Mucosa of rectum (tissue), 2 donors: ENCODE measurements around the gene RICTOR.

Source experiments
- H3K27ac ChIP-seq, 2 donors: one replicate each; pipeline ENCODE4 v1.7.0; 2013; ENCODE audit warnings: inconsistent platforms in 2 of 2, low read depth in 2 of 2, low read length in 2 of 2
- H3K27me3 ChIP-seq, 2 donors: one replicate each; pipeline ENCODE4 v1.7.0; 2013; ENCODE audit warnings: low read length in 2 of 2; ENCODE audit not compliant: control insufficient read depth in 2 of 2, insufficient read depth in 2 of 2
- H3K36me3 ChIP-seq, 2 donors: one replicate each; pipeline ENCODE4 v1.7.0; 2013; ENCODE audit warnings: low read length in 2 of 2; ENCODE audit not compliant: control insufficient read depth in 2 of 2, insufficient read depth in 2 of 2
- H3K4me1 ChIP-seq, 2 donors: one replicate each; pipeline ENCODE4 v1.7.0; 2013; ENCODE audit warnings: low read length in 2 of 2, mild to moderate bottlenecking in 1 of 2; ENCODE audit not compliant: control insufficient read depth in 2 of 2, insufficient read depth in 2 of 2
- H3K4me3 ChIP-seq, 2 donors: one replicate each; pipeline ENCODE4 v1.7.0; 2013; ENCODE audit warnings: low read length in 2 of 2
- H3K9ac ChIP-seq, 2 donors: one replicate each; pipeline ENCODE4 v1.7.0; 2013; ENCODE audit warnings: low read length in 2 of 2, low read depth in 1 of 2, mild to moderate bottlenecking in 1 of 2
- H3K9me3 ChIP-seq, 2 donors: one replicate each; pipeline ENCODE4 v1.7.0; 2013; ENCODE audit warnings: low read length in 2 of 2; ENCODE audit not compliant: control insufficient read depth in 2 of 2
- donor health status: healthy.
- donor health status: Normal muscosa, but diverticular disease.

RICTOR gene

GRCh38 chr5:39074017-39074814, at the start of gene RICTOR:
Gene RICTOR (minus strand): TSS chr5:39074399. CDS start chr5:39074377, 22 bp downstream.
- peak within 1 kb of the TSS; percentile 97 to 99 for H3K27ac ChIP-seq
- peak within 1 kb of the TSS; percentile 79 to 96 for H3K9ac ChIP-seq
- H3K4me3 ChIP-seq = peak within 1 kb of the TSS; percentile 93 to 96
- no peaks in the 10 kb centered on the region for H3K27me3 ChIP-seq
- H3K36me3 ChIP-seq = no peaks in the 10 kb centered on the region
- H3K9me3 ChIP-seq = no peaks in the 10 kb centered on the region
- H3K4me1 ChIP-seq = peaks cover 5 to 9% of the 10 kb centered on the region in 2 donors

DNA sequence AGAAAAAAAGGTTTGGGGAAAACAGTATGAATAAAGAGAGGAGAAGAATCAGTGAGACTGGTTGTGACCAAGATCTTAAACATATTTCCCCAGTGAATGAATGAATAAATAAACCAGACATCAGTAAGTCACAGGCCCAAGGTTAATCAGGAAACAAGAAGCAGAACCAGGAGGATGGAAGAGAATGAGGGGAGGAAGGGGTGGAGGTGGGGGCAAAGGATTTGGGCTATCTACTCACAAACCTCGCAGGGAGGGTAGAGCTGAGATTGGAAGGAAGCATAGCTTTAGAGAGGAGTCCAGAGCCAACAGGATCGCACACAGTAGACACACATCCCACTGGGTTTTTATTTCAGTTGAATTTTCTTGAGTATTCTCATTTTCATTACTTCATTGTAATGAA, 47.7 kb upstream of the RICTOR start:
- no peaks in the 10 kb centered on the region for H3K4me1 ChIP-seq
- no peak overlapping the region for H3K27ac ChIP-seq
- H3K9ac ChIP-seq = no peak overlapping the region
- no peaks in the 10 kb centered on the region for H3K9me3 ChIP-seq
- H3K27me3 ChIP-seq = no peaks in the 10 kb centered on the region
- H3K4me3 ChIP-seq = no peak overlapping the region
- no peaks in the 10 kb centered on the region for H3K36me3 ChIP-seq

- Histone ChIP-seq H3K4me3 (no peak overlapping the region), H3K9ac (no peak overlapping the region), H3K27ac (no peak overlapping the region), H3K36me3 (no peaks in the 10 kb centered on the region), H3K9me3 (no peaks in the 10 kb centered on the region), H3K27me3 (no peaks in the 10 kb centered on the region), H3K4me1 (no peaks in the 10 kb centered on the region)
These were observed 47.1 kb upstream of the RICTOR start for GRCh38 chr5:39121315-39121714.

DNA sequence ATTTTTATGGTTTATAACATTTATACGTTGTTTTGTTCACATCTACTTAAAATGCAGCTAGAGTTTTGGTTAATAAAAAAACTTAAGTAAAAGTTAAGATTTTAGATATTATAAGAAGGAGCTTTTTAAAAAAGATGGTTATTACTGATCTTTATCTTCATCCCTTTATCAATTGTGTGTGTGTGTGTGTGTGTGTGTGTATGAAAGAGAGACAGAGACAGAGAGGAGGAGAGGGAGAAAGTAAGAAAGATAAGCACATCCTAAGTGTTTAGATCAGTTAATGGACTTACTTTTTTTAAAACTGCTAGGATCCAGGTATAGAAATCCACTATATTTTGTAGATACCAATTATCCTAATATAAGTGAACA, 45.8 kb upstream of the RICTOR start:
- Histone ChIP-seq H3K4me1 (no peaks in the 10 kb centered on the region), H3K36me3 (no peaks in the 10 kb centered on the region), H3K27ac (no peak overlapping the region), H3K9me3 (no peaks in the 10 kb centered on the region), H3K27me3 (no peaks in the 10 kb centered on the region), H3K9ac (no peak overlapping the region), H3K4me3 (no peak overlapping the region)

- Histone ChIP-seq H3K9me3 (no peaks in the 10 kb centered on the region), H3K9ac (no peak overlapping the region), H3K27me3 (no peaks in the 10 kb centered on the region), H3K4me3 (no peak overlapping the region), H3K4me1 (no peaks in the 10 kb centered on the region), H3K27ac (no peak overlapping the region), H3K36me3 (no peaks in the 10 kb centered on the region)
These were observed 45.3 kb upstream of the RICTOR start for GRCh38 chr5:39119404-39120051.

GRCh38 chr5:39118638-39119037, 44.4 kb upstream of the RICTOR start:
- no peak overlapping the region for H3K27ac ChIP-seq
- H3K4me3 ChIP-seq = no peak overlapping the region
- no peaks in the 10 kb centered on the region for H3K9me3 ChIP-seq
- no peaks in the 10 kb centered on the region for H3K4me1 ChIP-seq
- H3K36me3 ChIP-seq = no peaks in the 10 kb centered on the region
- H3K9ac ChIP-seq = no peak overlapping the region
- no peaks in the 10 kb centered on the region for H3K27me3 ChIP-seq

DNA sequence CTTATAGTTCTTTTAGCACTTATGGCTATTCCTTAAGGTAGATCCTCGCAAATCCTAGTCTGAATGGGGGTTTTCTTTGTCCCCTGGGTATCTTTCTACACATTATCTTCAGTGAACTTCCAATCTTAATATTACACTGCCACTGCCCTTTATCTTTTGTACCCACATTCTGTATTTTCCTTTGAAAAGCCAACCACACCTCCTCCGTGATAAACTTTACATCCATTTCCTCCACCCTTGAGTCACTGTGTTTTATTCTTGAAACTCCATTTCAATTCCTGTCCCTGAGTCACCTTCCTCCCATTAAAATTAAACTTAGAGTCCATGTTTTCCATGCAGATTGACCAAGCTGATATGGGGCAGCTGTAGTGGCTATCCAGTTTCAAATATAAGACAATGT, 43.2 kb upstream of the RICTOR start:
- no peaks in the 10 kb centered on the region for H3K4me1 ChIP-seq
- no peak overlapping the region for H3K4me3 ChIP-seq
- no peaks in the 10 kb centered on the region for H3K27me3 ChIP-seq
- H3K27ac ChIP-seq = no peak overlapping the region
- H3K36me3 ChIP-seq = no peaks in the 10 kb centered on the region
- H3K9me3 ChIP-seq = no peaks in the 10 kb centered on the region
- H3K9ac ChIP-seq = no peak overlapping the region

DNA sequence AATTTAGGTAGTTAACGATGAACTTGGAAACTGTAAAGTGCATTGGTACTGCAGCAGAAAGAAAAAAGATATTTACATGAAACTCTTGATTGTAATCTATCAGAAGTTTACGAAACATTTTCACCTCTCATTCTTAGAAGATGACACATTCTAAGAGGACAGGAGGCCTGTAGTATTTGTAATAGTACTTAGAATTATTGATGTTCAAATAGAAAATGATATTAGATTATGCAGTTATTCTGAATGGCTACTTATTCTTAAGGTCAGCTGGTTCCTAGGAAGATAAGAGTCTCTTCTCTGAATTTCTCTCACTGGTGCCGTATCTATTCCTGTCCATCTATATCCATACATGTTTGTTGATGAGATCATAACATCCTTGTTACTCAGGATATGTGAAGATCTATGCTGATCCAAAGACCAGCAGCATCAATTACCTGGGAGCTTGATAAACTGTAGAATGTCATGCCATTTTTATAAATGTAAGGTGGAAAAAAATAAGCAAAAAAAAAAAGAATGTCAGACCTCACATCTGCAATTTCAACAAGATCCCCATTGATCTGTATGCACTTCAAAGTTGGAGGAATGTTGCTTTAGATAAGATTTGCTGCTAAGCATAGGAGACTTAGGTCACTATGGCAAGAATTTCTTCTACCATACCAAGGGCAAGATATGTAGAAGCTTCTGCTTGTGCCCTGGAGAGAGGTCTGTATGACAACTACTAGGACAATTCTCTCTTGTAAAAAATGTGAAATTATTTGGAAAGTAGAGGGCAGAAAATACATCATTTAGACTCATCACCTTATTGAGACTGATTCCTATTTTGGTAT, 42.4 kb upstream of the RICTOR start:
- no peaks in the 10 kb centered on the region for H3K36me3 ChIP-seq
- H3K27ac ChIP-seq = no peak overlapping the region
- no peaks in the 10 kb centered on the region for H3K27me3 ChIP-seq
- H3K4me3 ChIP-seq = no peak overlapping the region
- no peak overlapping the region for H3K9ac ChIP-seq
- no peaks in the 10 kb centered on the region for H3K9me3 ChIP-seq
- no peaks in the 10 kb centered on the region for H3K4me1 ChIP-seq

DNA sequence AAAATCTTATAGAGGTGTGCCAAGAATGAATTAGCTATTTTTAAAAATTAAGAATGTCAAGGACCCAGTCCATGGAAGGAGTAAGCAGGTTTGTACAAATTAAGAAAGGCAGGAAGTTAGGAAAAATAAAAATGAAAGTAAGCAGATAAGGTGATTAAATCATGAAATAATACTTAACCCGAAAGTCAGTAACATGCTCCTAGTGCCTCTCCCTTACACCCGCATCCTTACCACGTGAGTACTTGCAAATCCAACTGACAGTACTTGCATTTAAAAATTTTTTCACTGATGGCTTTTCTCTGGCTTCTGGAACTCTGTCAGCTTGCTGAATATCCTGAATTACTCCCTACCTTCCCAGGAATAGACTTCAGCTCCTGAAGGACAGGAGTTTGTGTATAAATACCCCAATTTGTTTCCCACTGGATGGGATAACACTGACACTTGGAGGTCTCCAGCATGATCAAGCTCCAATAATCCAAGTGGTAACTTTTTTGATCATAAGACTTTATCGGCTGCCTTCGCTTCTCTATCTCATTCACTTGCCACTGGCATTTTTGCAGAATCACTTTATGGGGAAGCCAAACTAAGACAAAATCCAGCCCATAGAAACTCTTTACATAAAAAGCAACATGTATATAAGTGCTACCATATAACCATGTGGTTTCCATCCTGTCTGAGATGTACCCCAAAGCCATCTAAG, 41.6 kb upstream of the RICTOR start:
- H3K4me3 ChIP-seq = no peak overlapping the region
- H3K27ac ChIP-seq = no peak overlapping the region
- no peaks in the 10 kb centered on the region for H3K36me3 ChIP-seq
- no peaks in the 10 kb centered on the region for H3K4me1 ChIP-seq
- no peak overlapping the region for H3K9ac ChIP-seq
- no peaks in the 10 kb centered on the region for H3K9me3 ChIP-seq
- no peaks in the 10 kb centered on the region for H3K27me3 ChIP-seq
